Astrocyte of the spinal cord (primary cell): ENCODE data around the gene PHACTR4.
"Not testable (repeated sequence)": the region's sequence is repeated elsewhere in the genome, so short reads cannot be mapped to it uniquely, and the experiment has no call there.

Source experiments
- DNase-seq: peaks from one replicate; pipeline ENCODE4 v3.0.0; 2011; ENCODE audit warnings: low read depth, low spot score
- H3K4me3 ChIP-seq: 2 replicates; pipeline ENCODE4 v1.5.1; 2011; ENCODE audit warnings: low read depth, mild to moderate bottlenecking, low read length, moderate library complexity
- in situ Hi-C: cut with HindIII; loops from 2 replicates; pipeline ENCODE4 v1.10.0; 2017; ENCODE audit warnings: low sequenced_read_pairs
- TF ChIP-seq, protein P1 (sequence below): IDR thresholded peaks from 2 replicates; pipeline ENCODE4 v1.5.1; 2012; ENCODE audit warnings: low read depth, mild to moderate bottlenecking, low read length, inconsistent platforms

The PHACTR4 gene

GRCh38 chr1:28354121-28354520, 15.4 kb upstream of the PHACTR4 start:
- in situ Hi-C loops: no loop called here
- TF ChIP-seq, protein P1, sequence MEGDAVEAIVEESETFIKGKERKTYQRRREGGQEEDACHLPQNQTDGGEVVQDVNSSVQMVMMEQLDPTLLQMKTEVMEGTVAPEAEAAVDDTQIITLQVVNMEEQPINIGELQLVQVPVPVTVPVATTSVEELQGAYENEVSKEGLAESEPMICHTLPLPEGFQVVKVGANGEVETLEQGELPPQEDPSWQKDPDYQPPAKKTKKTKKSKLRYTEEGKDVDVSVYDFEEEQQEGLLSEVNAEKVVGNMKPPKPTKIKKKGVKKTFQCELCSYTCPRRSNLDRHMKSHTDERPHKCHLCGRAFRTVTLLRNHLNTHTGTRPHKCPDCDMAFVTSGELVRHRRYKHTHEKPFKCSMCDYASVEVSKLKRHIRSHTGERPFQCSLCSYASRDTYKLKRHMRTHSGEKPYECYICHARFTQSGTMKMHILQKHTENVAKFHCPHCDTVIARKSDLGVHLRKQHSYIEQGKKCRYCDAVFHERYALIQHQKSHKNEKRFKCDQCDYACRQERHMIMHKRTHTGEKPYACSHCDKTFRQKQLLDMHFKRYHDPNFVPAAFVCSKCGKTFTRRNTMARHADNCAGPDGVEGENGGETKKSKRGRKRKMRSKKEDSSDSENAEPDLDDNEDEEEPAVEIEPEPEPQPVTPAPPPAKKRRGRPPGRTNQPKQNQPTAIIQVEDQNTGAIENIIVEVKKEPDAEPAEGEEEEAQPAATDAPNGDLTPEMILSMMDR: no peak
- H3K4me3 ChIP-seq: no peak overlapping the region
- DNase-seq: no peak

- TF ChIP-seq, protein P1: no peak
- in situ Hi-C loops: no loop called here
- DNase-seq: no peak
- H3K4me3 ChIP-seq: no peak overlapping the region
Measured at GRCh38 chr1:28358716-28359115, 10.8 kb upstream of the PHACTR4 start.

DNA sequence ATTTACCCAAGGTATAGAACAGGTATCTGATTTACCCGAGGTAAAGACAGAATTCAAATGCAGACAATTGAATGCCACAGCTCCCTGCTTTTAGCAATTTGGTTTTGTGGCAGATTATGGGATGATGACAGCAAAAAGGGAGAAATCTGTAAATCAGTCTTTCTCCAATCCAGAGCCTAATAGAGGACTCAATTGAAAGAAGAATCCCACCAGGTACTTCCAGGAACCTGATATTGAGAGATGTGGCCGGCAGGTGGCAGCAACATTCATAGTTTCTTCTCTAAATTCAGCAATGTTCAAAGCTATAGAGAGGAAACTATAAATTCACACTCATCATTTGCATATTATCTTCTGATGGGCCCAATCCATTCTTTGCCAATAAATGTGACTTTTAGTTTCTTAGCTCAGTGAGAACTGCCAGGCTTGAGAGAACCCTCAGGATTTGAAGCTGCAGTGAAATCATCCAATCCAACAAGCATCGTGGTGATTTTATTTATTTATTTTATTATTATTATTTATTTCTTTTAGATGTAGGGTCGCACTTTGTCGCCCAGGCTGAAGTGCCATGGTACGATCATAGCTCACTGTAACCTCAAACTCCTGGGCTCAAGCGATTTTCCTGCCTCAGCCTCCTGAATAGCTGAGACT, 9.8 kb upstream of the PHACTR4 start:
- TF ChIP-seq, protein P1: peak; percentile 63
- H3K4me3 ChIP-seq: no peak overlapping the region
- peak; percentile 71 for DNase-seq
- in situ Hi-C loops: no loop called here

GRCh38 chr1:28364888-28365287, 4.7 kb upstream of the PHACTR4 start:
- TF ChIP-seq, protein P1: no peak
- DNase-seq: no peak
- in situ Hi-C loops: no loop called here
- H3K4me3 ChIP-seq: no peak overlapping the region

DNA sequence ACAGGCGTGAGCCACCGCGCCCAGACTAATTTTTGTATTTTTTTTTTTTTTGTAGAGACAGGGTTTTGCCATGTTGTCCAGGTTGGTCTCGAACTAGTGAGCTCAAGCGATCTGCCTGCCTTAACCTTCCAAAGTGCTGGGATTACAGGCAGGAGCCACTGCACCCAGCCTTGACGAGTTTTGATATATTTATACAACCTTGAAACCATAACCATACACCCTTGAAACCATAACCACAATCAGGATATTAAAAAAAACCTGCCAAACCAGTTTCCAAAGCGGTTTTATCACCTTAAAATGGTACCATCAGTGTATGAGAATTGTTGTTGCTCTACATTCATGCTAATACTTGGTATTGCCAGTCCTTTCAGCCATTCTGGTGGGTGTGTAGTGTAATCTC, 3.7 kb upstream of the PHACTR4 start:
- no peak overlapping the region for H3K4me3 ChIP-seq
- no peak for DNase-seq
- TF ChIP-seq, protein P1: no peak
- in situ Hi-C loops: no loop called here

DNA sequence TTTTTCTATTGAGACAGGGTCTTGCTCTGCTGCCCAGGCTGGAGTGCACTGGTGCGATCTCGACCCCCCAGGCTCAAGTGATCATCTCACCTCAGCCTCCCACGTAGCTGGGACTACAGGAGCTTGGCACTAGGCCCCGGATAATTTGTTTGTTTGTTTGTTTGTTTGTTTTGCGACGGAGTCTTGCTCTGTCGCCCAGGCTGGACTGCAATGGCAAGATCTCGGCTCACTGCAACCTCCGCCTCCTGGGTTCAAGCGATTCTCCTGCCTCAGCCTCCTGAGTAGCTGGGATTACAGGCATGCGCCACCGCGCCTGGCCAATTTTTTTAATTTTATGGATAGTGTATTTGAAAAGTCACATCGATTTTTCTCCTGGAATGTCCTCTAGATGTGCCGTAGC, 932 bp upstream of the PHACTR4 start:
- not testable (repeated sequence) for H3K4me3 ChIP-seq

GRCh38 chr1:28370239-28371009, 884 bp downstream of the PHACTR4 start:
- peak; percentile 44 for DNase-seq
- peak overlapping the region; percentile 86 for H3K4me3 ChIP-seq
- in situ Hi-C loops: no loop called here
- TF ChIP-seq, protein P1: no peak

More for the DNA sequence above, 932 bp upstream of the PHACTR4 start:
- in situ Hi-C loops, DNase-seq: not testable (repeated sequence)
